Loucy (cell line): ENCODE results near the gene SAMD4A.

Experiments
- H2AFZ ChIP-seq: fragments of 200-600 bp; sonication (generic); 2 replicates; pipeline ENCODE4 v1.6.0; 2016; ENCODE audit warnings: antibody characterized with exemption, mild to moderate bottlenecking, low read length, moderate library complexity
- H3F3A ChIP-seq: fragments of 200-600 bp; 2 replicates; pipeline ENCODE4 v1.6.0; 2016; ENCODE audit warnings: antibody characterized with exemption, low read depth, mild to moderate bottlenecking
- H3K27me3 ChIP-seq: fragments of 200-600 bp; sonication (generic); 2 replicates; pipeline ENCODE4 v1.6.1; 2014; ENCODE audit warnings: low read length, mild to moderate bottlenecking; ENCODE audit not compliant: insufficient read depth, poor library complexity, severe bottlenecking
- H3K36me3 ChIP-seq: fragments of 200-600 bp; sonication (generic); 2 replicates; pipeline ENCODE4 v1.6.1; 2016; ENCODE audit warnings: low read length; ENCODE audit not compliant: insufficient read depth
- H3K4me1 ChIP-seq: fragments of 200-600 bp; sonication (generic); 2 replicates; pipeline ENCODE4 v1.5.1; 2014; ENCODE audit warnings: low read length, mild to moderate bottlenecking; ENCODE audit not compliant: insufficient read depth, poor library complexity, severe bottlenecking
- H3K4me2 ChIP-seq: fragments of 200-600 bp; sonication (generic); 2 replicates; pipeline ENCODE4 v1.6.0; 2014; ENCODE audit warnings: antibody characterized with exemption, low read length, low read depth, mild to moderate bottlenecking; ENCODE audit not compliant: poor library complexity, severe bottlenecking
- H3K4me3 ChIP-seq: fragments of 200-600 bp; sonication (generic); 2 replicates; pipeline ENCODE4 v1.5.1; 2014; ENCODE audit warnings: low read length, mild to moderate bottlenecking, mixed read lengths; ENCODE audit not compliant: poor library complexity, severe bottlenecking
- H3K79me2 ChIP-seq: fragments of 200-600 bp; sonication (generic); 2 replicates; pipeline ENCODE4 v1.6.1; 2014; ENCODE audit warnings: low read length; ENCODE audit not compliant: insufficient read depth
- H3K9ac ChIP-seq: fragments of 200-600 bp; sonication (generic); 2 replicates; pipeline ENCODE4 v1.6.0; 2014; ENCODE audit warnings: mild to moderate bottlenecking, low read depth, low read length, moderate library complexity; ENCODE audit not compliant: poor library complexity, severe bottlenecking
- H3K9me2 ChIP-seq: fragments of 200-600 bp; sonication (generic); replicated peaks from 2 replicates; pipeline ENCODE4 v1.6.1; 2016; ENCODE audit warnings: low read depth, low read length, mixed read lengths
- H3K9me3 ChIP-seq: fragments of 200-600 bp; sonication (generic); 2 replicates; pipeline ENCODE4 v1.6.1; 2014; ENCODE audit warnings: mild to moderate bottlenecking, antibody characterized with exemption, low read length, low read depth; ENCODE audit not compliant: insufficient read depth
- H4K20me1 ChIP-seq: fragments of 200-600 bp; sonication (generic); 2 replicates; pipeline ENCODE4 v1.6.0; 2014; ENCODE audit warnings: antibody characterized with exemption, low read length, mild to moderate bottlenecking; ENCODE audit not compliant: insufficient read depth, poor library complexity, severe bottlenecking
- EZH2phosphoT487 ChIP-seq: fragments of 200-600 bp; IDR thresholded peaks from 2 replicates; pipeline ENCODE4 v1.6.1; 2018; ENCODE audit warnings: antibody characterized with exemption, mild to moderate bottlenecking, moderate library complexity, borderline replicate concordance
- TF ChIP-seq, protein P1 (sequence below): fragments of 200-600 bp; sonication (generic); conservative IDR thresholded peaks from 2 replicates; pipeline ENCODE4 v1.5.1; 2014; ENCODE audit warnings: mild to moderate bottlenecking, antibody characterized with exemption, low read length

Gene SAMD4A

DNA sequence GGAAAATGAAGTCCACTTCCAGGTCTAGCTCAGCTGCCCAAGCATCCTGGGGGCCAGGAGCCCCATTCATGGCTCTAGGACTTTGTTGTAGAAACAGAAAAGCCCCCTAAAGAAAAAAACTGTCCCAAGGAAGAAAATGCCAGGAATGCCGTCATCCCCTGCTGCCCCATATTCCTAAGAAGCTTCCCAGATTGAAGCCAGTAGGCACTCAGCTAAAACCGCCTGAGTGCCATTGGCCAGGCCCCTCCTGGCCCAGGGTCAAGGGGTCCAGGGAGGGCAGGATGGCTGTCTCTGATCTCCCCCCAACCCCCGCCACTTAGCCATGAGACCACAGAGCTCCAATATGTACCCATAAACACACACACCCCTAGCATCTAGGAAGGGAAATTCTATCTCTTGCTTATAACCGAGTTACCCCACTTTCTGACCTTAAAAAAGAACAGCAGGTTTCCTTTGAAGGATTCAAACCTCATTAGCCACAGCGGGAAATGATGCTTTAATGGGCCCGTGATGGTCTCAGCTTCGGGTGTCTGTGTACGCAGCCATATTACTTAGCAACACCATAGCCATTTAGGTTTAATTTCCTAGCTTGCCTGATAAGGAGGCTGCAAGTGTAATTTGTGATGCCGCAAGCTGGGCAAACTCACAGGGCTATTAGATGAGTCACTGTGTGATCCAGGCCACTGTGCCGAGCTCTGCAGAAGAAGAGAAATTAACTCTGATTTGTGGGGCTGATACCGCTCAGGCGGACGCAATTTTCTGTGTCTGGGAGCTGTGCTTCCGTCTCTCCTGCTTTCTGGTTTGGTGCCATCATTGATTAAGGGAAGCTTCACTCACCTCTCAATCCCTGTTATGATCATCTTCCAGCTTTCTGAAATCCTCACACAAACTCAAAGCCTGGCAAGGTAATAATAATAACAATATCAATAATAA lies 251.5 kb downstream of the SAMD4A start:
- Histone ChIP-seq H3K9ac (no peak overlapping the region), H3K36me3 (no peaks in the 10 kb centered on the region), H3K9me3 (no peaks in the 10 kb centered on the region), H3K79me2 (no peaks in the 10 kb centered on the region), H3F3A (no peaks in the 10 kb centered on the region), H2AFZ (no peak overlapping the region), H3K9me2 (no peaks in the 10 kb centered on the region), H3K4me3 (no peak overlapping the region), H3K27me3 (no peaks in the 10 kb centered on the region), H3K4me1 (no peaks in the 10 kb centered on the region), H4K20me1 (no peaks in the 10 kb centered on the region), H3K4me2 (no peak overlapping the region)
- no peak for TF ChIP-seq EZH2phosphoT487
- TF ChIP-seq, protein P1, sequence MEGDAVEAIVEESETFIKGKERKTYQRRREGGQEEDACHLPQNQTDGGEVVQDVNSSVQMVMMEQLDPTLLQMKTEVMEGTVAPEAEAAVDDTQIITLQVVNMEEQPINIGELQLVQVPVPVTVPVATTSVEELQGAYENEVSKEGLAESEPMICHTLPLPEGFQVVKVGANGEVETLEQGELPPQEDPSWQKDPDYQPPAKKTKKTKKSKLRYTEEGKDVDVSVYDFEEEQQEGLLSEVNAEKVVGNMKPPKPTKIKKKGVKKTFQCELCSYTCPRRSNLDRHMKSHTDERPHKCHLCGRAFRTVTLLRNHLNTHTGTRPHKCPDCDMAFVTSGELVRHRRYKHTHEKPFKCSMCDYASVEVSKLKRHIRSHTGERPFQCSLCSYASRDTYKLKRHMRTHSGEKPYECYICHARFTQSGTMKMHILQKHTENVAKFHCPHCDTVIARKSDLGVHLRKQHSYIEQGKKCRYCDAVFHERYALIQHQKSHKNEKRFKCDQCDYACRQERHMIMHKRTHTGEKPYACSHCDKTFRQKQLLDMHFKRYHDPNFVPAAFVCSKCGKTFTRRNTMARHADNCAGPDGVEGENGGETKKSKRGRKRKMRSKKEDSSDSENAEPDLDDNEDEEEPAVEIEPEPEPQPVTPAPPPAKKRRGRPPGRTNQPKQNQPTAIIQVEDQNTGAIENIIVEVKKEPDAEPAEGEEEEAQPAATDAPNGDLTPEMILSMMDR, result no peak

DNA sequence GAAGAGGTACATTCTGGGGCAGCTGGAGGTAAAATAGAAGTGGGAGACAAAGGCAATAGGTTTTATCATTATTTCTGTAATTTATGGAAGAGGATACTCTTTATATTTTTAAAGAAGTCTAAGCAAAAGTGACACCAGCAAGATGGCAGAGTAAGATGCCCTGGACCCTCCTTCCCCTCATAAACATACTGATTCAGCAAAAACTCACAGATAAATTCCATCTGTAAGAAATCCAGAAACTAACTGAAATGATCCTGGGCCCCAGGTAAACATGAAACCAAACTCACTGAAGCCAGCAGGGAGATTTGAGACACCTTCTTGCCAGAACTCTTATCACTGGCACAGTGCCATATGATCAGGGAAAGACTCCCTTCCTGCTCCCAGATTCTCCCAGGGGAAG lies 255.8 kb downstream of the SAMD4A start:
- no peaks in the 10 kb centered on the region for H3K36me3 ChIP-seq
- H3K4me2 ChIP-seq, result no peak overlapping the region
- no peaks in the 10 kb centered on the region for H4K20me1 ChIP-seq
- no peaks in the 10 kb centered on the region for H3K27me3 ChIP-seq
- H3K4me3 ChIP-seq, result no peak overlapping the region
- no peaks in the 10 kb centered on the region for H3K9me2 ChIP-seq
- H3K79me2 ChIP-seq, result no peaks in the 10 kb centered on the region
- no peaks in the 10 kb centered on the region for H3F3A ChIP-seq
- H3K4me1 ChIP-seq, result no peaks in the 10 kb centered on the region
- peaks cover 5% of the 10 kb centered on the region; the same call in 1 of the 2 replicates for H3K9me3 ChIP-seq
- no peak overlapping the region for H3K9ac ChIP-seq
- no peak overlapping the region for H2AFZ ChIP-seq
- no peak for TF ChIP-seq EZH2phosphoT487
- TF ChIP-seq, protein P1, result no peak

DNA sequence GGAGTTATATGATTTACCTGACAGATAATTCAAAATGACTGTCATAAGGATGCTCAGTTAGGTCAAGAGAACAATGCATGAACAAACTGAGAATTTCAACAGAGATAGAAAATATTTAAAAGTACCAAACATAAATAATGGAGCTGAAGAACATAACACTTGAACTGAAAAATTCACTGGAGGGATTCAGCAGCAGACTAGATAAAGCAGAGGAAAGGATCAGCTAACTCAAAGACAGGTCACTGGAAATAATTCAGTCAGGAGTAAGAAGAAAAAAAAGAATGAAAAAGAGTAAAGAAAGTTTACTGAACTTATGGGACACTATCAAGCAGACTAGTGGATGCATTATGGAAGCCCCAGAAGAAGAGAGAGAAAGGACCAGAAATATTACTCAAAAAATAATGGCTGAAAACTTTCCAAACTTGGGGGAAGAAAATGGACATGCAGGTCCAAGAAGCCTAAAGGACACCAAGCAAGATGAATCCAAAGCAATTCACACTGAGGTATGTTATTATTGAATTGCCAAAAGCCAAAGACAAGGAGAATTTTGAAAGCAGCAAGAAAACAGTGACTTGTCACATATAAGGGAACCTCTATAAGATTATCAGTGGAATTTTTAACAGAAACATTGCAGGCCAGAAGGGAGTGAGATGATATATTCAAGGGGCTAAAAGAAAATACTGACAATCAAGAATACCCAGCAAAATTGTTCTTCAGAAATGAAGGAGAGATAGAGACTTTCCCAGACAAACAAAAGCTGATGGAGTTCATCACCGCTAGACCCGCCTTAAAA lies 257.0 kb downstream of the SAMD4A start:
- H2AFZ ChIP-seq, result no peak overlapping the region
- H3F3A ChIP-seq, result no peaks in the 10 kb centered on the region
- no peaks in the 10 kb centered on the region for H4K20me1 ChIP-seq
- H3K9me3 ChIP-seq, result peaks cover 5% of the 10 kb centered on the region; the same call in 1 of the 2 replicates
- no peaks in the 10 kb centered on the region for H3K79me2 ChIP-seq
- no peaks in the 10 kb centered on the region for H3K27me3 ChIP-seq
- no peak overlapping the region for H3K4me2 ChIP-seq
- no peaks in the 10 kb centered on the region for H3K36me3 ChIP-seq
- TF ChIP-seq, protein P1, result no peak
- TF ChIP-seq EZH2phosphoT487, result no peak
- no peak overlapping the region for H3K4me3 ChIP-seq
- H3K9me2 ChIP-seq, result no peaks in the 10 kb centered on the region
- H3K4me1 ChIP-seq, result no peaks in the 10 kb centered on the region
- H3K9ac ChIP-seq, result no peak overlapping the region
